Common myeloid progenitor, CD34-positive (primary cell): ENCODE data around the gene ZNF646.
A peak's percentile ranks its signal among the peaks of the same experiment; 100 is the strongest.

Experiments used
- CTCF ChIA-PET: fragments of 350-600 bp; sonication (Branson Sonifier 250); formaldehyde crosslinking; loops from one replicate; lab custom pipeline; 2021; ENCODE audit warnings: antibody characterized with exemption; lab: Charles Lee
- POLR2A ChIA-PET: fragments of 350-600 bp; sonication (Branson Sonifier 250); formaldehyde crosslinking; loops from one replicate; lab custom pipeline; 2021; ENCODE audit warnings: antibody characterized with exemption; lab: Charles Lee
- DNase-seq, 3 donors: peaks; one replicate each; pipeline versions ENCODE4 v3.0.0 to v3.0.0-alpha.2; 2013
- H3K27ac ChIP-seq, 2 experiments: 1 replicate in 1 of 2; 2 replicates in 1 of 2; pipeline ENCODE4 v1.7.0; 2013; ENCODE audit warnings: inconsistent platforms in 2 of 2, low read length in 2 of 2, mild to moderate bottlenecking in 2 of 2, low read depth in 1 of 2, moderate library complexity in 1 of 2; ENCODE audit not compliant: severe bottlenecking in 2 of 2, insufficient read depth in 1 of 2, poor library complexity in 1 of 2
- H3K27me3 ChIP-seq, 5 experiments: replicated peaks in 2 of 5; 1 replicate in 3 of 5; 2 replicates in 2 of 5; pipeline versions ENCODE4 v1.6.1 to v1.7.0; 2013; ENCODE audit warnings: low read length in 4 of 5, mild to moderate bottlenecking in 2 of 5, moderate library complexity in 2 of 5, inconsistent platforms in 1 of 5; ENCODE audit not compliant: insufficient read depth in 5 of 5, control insufficient read depth in 4 of 5
- H3K36me3 ChIP-seq, 4 experiments: 1 replicate in 2 of 4; 2 replicates in 2 of 4; pipeline versions ENCODE4 v1.6.1 to v1.7.0; 2013; ENCODE audit warnings: low read length in 3 of 4, control low read depth in 1 of 4, mild to moderate bottlenecking in 1 of 4; ENCODE audit not compliant: control insufficient read depth in 4 of 4, insufficient read depth in 4 of 4
- H3K4me1 ChIP-seq, 4 experiments: 1 replicate in 3 of 4; 2 replicates in 1 of 4; pipeline versions ENCODE4 v1.6.1 to v1.7.1; 2013; ENCODE audit warnings: low read length in 3 of 4, mild to moderate bottlenecking in 3 of 4, control low read depth in 1 of 4, inconsistent platforms in 1 of 4, moderate library complexity in 1 of 4; ENCODE audit not compliant: control insufficient read depth in 4 of 4, insufficient read depth in 4 of 4; ENCODE audit errors: control extremely low read depth in 1 of 4
- H3K4me3 ChIP-seq, 7 experiments: 1 replicate in 4 of 7; 2 replicates in 3 of 7; pipeline versions ENCODE4 v1.5.1 to v1.7.0; 2013; ENCODE audit warnings: mild to moderate bottlenecking in 7 of 7, low read length in 6 of 7, moderate library complexity in 6 of 7, inconsistent platforms in 2 of 7, low read depth in 2 of 7, control low read depth in 1 of 7; ENCODE audit not compliant: insufficient read depth in 4 of 7, control insufficient read depth in 1 of 7; ENCODE audit errors: extremely low read depth in 1 of 7
- H3K9me3 ChIP-seq, 5 experiments: 1 replicate in 4 of 5; 2 replicates in 1 of 5; pipeline versions ENCODE4 v1.6.1 to v1.7.1; 2013; ENCODE audit warnings: low read length in 4 of 5, mild to moderate bottlenecking in 2 of 5, inconsistent platforms in 1 of 5, low read depth in 1 of 5, moderate library complexity in 1 of 5; ENCODE audit not compliant: control insufficient read depth in 4 of 5, insufficient read depth in 2 of 5; ENCODE audit errors: control extremely low read depth in 1 of 5
- WGBS: methylation state at CpG from one replicate; pipeline ENCODE4 v1.1.5; 2013; ENCODE audit not compliant: insufficient coverage; 5-methylcytosine and 5-hydroxymethylcytosine counted together

Gene ZNF646

DNA sequence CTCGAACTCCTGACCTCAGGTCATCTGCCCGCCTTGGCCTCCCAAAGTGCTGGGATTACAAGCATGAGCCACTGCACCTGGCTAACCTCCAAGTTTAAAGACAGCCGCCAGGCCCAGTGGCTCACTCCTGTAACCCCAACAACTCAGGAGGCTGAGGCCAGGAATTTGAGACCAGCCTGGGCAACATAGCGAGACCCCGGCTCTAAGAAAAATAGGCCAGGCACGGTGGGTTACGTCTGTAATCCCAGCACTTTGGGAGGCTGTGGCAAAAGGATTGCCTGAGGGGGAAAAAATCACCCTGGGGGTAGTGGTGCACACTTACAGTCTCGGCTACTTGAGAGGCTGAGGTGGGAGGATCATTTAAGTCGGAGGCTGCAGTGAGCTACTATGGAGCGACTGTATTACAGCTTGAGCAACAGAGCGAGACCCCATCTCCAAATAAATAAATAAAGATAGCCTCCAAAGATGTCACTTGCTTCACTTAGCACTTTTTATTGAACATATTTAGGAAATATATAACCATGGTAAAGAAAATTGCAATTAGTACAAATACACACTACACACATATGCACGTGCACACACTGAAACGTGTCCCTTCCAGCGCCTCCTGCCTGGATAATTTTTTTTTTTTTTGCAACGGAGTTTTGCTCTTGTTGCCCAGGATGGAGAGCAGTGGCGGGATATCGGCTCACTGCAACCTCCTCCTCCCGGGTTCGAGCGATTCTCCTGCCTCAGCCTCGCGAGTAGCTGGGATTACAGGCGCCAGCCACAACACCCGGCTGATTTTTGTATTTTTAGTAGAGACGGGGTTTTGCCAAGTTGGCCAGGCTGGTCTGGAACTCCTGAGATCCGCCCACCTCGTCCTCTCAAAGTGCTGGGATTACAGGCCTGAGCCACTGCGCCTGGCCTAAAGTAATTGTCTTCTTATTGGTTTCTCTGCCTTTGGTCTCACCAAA lies 32.6 kb downstream of the ZNF646 start:
- no peak for DNase-seq
- POLR2A ChIA-PET, result no interaction called here
- WGBS, result 91% methylated on average over 19 of the region's 28 CpGs

DNA sequence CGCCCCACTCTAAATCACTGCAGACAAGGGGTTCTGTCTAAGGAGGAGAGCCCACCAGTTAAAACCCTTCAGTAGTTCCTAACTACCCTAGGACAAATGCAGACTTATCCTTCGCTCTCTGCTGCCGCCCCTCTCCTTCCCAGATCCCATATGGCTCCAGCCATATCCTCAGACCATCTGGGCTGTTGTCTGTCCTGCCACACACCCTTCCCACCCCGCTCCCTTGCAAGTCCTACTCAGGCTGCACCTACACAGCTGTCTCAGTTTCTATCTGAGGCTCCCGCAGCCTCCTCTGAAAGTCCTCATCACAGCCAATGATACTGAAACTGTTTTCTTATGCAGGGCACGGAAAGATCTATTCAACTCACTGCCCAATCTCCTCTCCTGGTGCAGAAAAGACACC lies 33.2 kb downstream of the ZNF646 start:
- Histone ChIP-seq H3K4me1 (peaks cover 2 to 26% (median 20%) of the 10 kb centered on the region in 4 experiments), H3K4me3 (no peak overlapping the region)

More for the DNA sequence above, 32.6 kb downstream of the ZNF646 start:
- peaks cover 8 to 25% (median 21%) of the 10 kb centered on the region in 4 experiments for H3K36me3 ChIP-seq
- no peak overlapping the region for H3K4me3 ChIP-seq
- no peaks in the 10 kb centered on the region for H3K27me3 ChIP-seq
- H3K4me1 ChIP-seq, result peaks cover 2 to 21% (median 18%) of the 10 kb centered on the region in 4 experiments
- H3K27ac ChIP-seq, result no peak overlapping the region
- CTCF ChIA-PET, result interaction anchor here (1.1 to 1.4 kb wide), 2 partner anchors 16 to 36 kb away, joined by 3 to 4 read pairs; no protein-coding TSS in a partner anchor
- H3K9me3 ChIP-seq, result no peaks in the 10 kb centered on the region

DNA sequence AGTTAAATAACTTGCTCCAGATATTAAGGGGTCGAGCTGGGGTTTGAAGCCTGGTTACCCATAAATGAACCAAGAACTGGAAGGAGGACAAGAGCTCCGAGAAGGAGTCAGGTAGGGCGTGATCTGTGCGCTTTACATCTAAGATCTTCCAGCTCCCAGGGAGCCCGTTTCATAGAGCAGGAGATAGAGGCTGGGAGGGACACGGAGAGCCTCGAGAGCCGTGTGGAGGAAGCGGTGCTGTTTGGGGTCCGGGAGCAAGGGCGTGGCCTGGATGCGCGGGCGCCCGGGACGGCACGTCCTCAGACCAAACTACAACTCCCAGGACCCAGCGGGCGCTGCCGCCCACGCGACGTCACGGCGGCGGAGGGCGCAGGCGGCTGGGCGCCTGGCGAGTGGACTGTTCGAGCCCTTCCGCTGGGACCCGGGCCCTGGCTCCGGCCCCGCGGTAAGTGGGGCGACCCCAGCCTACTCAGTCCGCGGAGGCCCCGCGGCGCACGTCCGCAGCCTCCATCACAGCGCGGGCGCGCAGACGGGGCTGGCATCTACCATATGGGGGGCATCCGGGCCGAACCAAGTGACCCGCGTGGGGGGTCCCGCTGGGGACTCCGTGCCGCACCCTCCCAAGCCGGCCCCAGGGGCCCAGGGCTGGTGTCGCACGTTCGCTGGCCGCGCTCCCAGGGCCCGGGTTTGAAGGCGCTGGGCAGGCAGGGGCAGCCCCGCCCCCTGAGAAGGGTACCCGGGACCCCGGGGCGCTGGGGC lies 34.0 kb downstream of the ZNF646 start, which contains the start of gene BCKDK:
BCKDK (plus strand) TSS at position 352 of the 759 bp plus-strand sequence. CDS start 838 bp downstream, outside the sequence.
- Histone ChIP-seq H3K4me3 (peak within 1 kb of the TSS; percentile 52 to 87 (median 87)), H3K27me3 (no peaks in the 10 kb centered on the region), H3K9me3 (no peaks in the 10 kb centered on the region), H3K4me1 (peaks cover 6 to 33% (median 27%) of the 10 kb centered on the region in 4 experiments), H3K27ac (peak within 1 kb of the TSS in 1 of 2 experiments; percentile 70), H3K36me3 (peaks cover 8 to 37% (median 29%) of the 10 kb centered on the region in 4 experiments)
- DNase-seq, result peak; percentile 44 to 56 (median 50)
- POLR2A ChIA-PET, result interaction anchor here (1.0 kb wide), 1 partner anchor 34 kb away, joined by 3 read pairs; no protein-coding TSS in a partner anchor
- WGBS, result 4% methylated on average over 65 of the region's 68 CpGs
- CTCF ChIA-PET, result interaction anchor here (0.9 to 2.4 kb wide), 5 partner anchors 9 to 153 kb away, joined by 3 to 7 read pairs (median 3); partner anchors contain the start of gene KAT8

More for the DNA sequence above, 33.2 kb downstream of the ZNF646 start:
- H3K27me3 ChIP-seq, result no peaks in the 10 kb centered on the region
- whole genome bisulfite sequencing, result 98% methylated on average over 6 of the region's 6 CpGs
- H3K27ac ChIP-seq, result peak overlapping the region in 1 of 2 experiments; percentile 70
- peaks cover 8 to 32% (median 27%) of the 10 kb centered on the region in 4 experiments for H3K36me3 ChIP-seq
- ChIA-PET POLR2A (interaction anchor here (1.0 kb wide), 1 partner anchor 35 kb away, joined by 3 read pairs; no protein-coding TSS in a partner anchor), CTCF (interaction anchor here (0.9 to 1.4 kb wide), 4 partner anchors 10 to 152 kb away, joined by 3 to 4 read pairs (median 3); partner anchors contain the start of gene KAT8)
- DNase-seq, result no peak
- H3K9me3 ChIP-seq, result no peaks in the 10 kb centered on the region

DNA sequence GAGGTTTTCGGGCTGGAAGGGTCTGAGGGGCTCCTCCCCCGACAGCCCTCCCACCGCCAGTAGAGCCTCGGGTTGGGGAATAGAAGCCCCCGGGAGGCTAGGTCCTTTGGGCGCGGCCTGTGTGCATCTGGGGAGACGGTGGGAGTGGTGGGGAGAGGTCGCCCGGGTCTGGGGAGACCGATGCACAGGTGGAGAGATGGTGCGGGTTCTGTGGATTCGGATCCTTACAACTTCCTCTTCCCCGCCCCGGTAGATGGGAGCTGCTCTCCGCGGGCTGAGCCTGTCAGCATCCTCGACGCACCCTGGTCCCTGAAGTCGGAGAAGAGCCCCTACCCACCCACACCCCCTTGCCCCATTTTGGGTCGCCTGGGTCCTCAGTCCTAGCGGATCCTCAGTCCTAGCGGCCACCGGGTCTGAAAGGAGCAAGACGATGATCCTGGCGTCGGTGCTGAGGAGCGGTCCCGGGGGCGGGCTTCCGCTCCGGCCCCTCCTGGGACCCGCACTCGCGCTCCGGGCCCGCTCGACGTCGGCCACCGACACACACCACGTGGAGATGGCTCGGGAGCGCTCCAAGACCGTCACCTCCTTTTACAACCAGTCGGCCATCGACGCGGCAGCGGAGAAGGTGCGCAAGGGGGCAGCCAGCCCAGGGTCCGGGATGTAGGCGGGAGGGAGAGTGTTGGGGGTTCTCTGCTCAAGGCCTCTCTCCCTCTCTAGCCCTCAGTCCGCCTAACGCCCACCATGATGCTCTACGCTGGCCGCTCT lies 34.8 kb downstream of the ZNF646 start:
- Histone ChIP-seq H3K27me3 (no peaks in the 10 kb centered on the region), H3K9me3 (no peaks in the 10 kb centered on the region), H3K4me3 (peak overlapping the region; percentile 52 to 87 (median 87)), H3K27ac (peak overlapping the region in 1 of 2 experiments; percentile 70), H3K4me1 (peaks cover 7 to 41% (median 35%) of the 10 kb centered on the region in 4 experiments), H3K36me3 (peaks cover 8 to 37% (median 29%) of the 10 kb centered on the region in 4 experiments)
- POLR2A ChIA-PET, result no interaction called here
- 66% methylated on average over 38 of the region's 57 CpGs for WGBS
- DNase-seq, result peak in 2 of 3 donors; percentile 30 to 33
- CTCF ChIA-PET, result interaction anchor here (1.6 to 2.4 kb wide), 2 partner anchors 18 to 33 kb away, joined by 4 to 7 read pairs; no protein-coding TSS in a partner anchor

DNA sequence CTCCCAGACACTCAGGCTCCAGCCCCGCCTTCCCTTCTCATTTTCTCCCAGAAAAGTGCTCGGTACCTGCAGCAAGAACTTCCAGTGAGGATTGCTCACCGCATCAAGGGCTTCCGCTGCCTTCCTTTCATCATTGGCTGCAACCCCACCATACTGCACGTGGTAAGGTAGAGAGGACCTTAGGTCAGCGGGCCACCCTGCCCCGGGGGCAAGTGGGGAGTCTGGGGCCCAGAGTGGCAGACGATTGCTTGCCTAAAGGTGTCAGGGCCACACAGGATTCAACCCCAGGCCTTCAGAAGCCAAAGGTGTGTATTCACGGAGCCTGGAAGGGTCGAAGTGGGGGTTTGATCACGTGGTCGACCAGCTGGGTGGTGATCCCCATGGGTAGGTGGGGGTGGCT lies 35.4 kb downstream of the ZNF646 start:
- no peaks in the 10 kb centered on the region for H3K27me3 ChIP-seq
- H3K4me1 ChIP-seq, result peaks cover 7 to 47% (median 39%) of the 10 kb centered on the region in 4 experiments
- peak overlapping the region in 2 of 7 experiments; percentile 82 to 87 for H3K4me3 ChIP-seq
- WGBS, result 91% methylated on average over 11 of the region's 12 CpGs
- no peaks in the 10 kb centered on the region for H3K9me3 ChIP-seq
- H3K36me3 ChIP-seq, result peaks cover 8 to 37% (median 29%) of the 10 kb centered on the region in 4 experiments
- POLR2A ChIA-PET, result no interaction called here
- no peak for DNase-seq
- CTCF ChIA-PET, result interaction anchor here (0.7 to 2.4 kb wide), 4 partner anchors 14 to 37 kb away, joined by 3 to 7 read pairs (median 4); no protein-coding TSS in a partner anchor
- no peak overlapping the region for H3K27ac ChIP-seq
